Activated naive CD4-positive, alpha-beta T cell treated with anti-CD3 and anti-CD28 coated beads, Interleukin-2, amount 50 U/mL, for 72 hours (primary cell): ENCODE measurements around the gene POLR2I. TPM values are rescaled to one million over a fixed set of nuclear protein-coding genes. Genes with fewer than 3 reads are reported as not detected.

Experiments used
- total RNA-seq, 2 donors: library from RNA; stranded (reverse); gene quantifications; one replicate each; pipeline ENCODE4 v1.2.3, GENCODE V29; 2022

POLR2I gene
- total RNA-seq, 2 donors from 2014 or later = 39.1 to 66.3 TPM

Other genes with a start within 250 kb of the POLR2I start
- 1 to 10 TPM; 2.9 to 9.3 TPM for gene APLP1, start 246.3 kb downstream of the POLR2I start, total RNA-seq
- gene NFKBID, start 214.3 kb downstream of the POLR2I start, total RNA-seq = 100 to 1,000 TPM in 1 of 2 donors, 10 to 100 TPM in 1; 58.9 to 144 TPM
- 10 to 100 TPM; 40.0 to 48.5 TPM for gene HCST, start 212.3 kb downstream of the POLR2I start, total RNA-seq
- gene TYROBP, start 206.6 kb downstream of the POLR2I start, total RNA-seq = under 1 TPM in 1 of 2 donors, not detected in 1; 0.75 TPM
- 10 to 100 TPM in 1 of 2 donors, 1 to 10 TPM in 1; 6.4 to 10.1 TPM for gene LRFN3, start 178.5 kb downstream of the POLR2I start, total RNA-seq
- gene SDHAF1, start 119.7 kb downstream of the POLR2I start, total RNA-seq = 10 to 100 TPM; 23.0 to 24.7 TPM
- 1 to 10 TPM; 1.8 to 2.6 TPM for gene SYNE4, start 106.1 kb downstream of the POLR2I start, total RNA-seq
- gene ALKBH6, start 100.7 kb downstream of the POLR2I start, total RNA-seq = 10 to 100 TPM; 50.4 to 74.0 TPM
- under 1 TPM; 0.66 to 0.96 TPM for gene CLIP3, start 82.0 kb downstream of the POLR2I start, total RNA-seq
- 1 to 10 TPM; 3.5 to 4.1 TPM for gene THAP8, start 60.6 kb downstream of the POLR2I start, total RNA-seq
- gene WDR62, start 60.0 kb downstream of the POLR2I start, total RNA-seq = 10 to 100 TPM; 17.5 to 84.0 TPM
- gene OVOL3, start 3.7 kb downstream of the POLR2I start, total RNA-seq = not detected
- gene TBCB, start 593 bp upstream of the POLR2I start, total RNA-seq = 100 to 1,000 TPM in 1 of 2 donors, 10 to 100 TPM in 1; 94.4 to 107 TPM
- gene CAPNS1, start 25.2 kb upstream of the POLR2I start, total RNA-seq = 100 to 1,000 TPM; 234 to 377 TPM
- gene COX7A1, start 37.6 kb upstream of the POLR2I start, total RNA-seq = not detected
- gene ZNF565, start 99.8 kb upstream of the POLR2I start, total RNA-seq = 1 to 10 TPM; 2.6 to 6.4 TPM
- gene ZNF146, start 100.2 kb upstream of the POLR2I start, total RNA-seq = 10 to 100 TPM; 64.1 to 90.3 TPM